PC-9 (cell line): ENCODE data around the gene GMDS.

ENCODE experiments used
- CTCF ChIP-seq: fragments of 200-600 bp; sonication (generic); conservative IDR thresholded peaks from 2 replicates; pipeline ENCODE4 v1.6.1; 2017; ENCODE audit warnings: mixed run types, antibody characterized with exemption, mild to moderate bottlenecking, moderate library complexity
- EZH2 ChIP-seq: fragments of 200-600 bp; sonication (generic); IDR thresholded peaks from 2 replicates; pipeline ENCODE4 v1.8.0; 2017; ENCODE audit warnings: antibody characterized with exemption, low read depth

- TF ChIP-seq CTCF: no peak
- no peak for TF ChIP-seq EZH2
Observed at GRCh38 chr6:1987640-1988039, 257.8 kb downstream of the GMDS start.
